HepG2 (cell line): ENCODE data around the gene BCKDHB. TPM values are rescaled to one million over a fixed set of nuclear protein-coding genes. Genes with fewer than 3 reads are reported as not detected.

Experiments used
- ATAC-seq: fragments of 200-7000 bp; cut with Tn5 transposase; 3 replicates; pipeline ENCODE4 v1.9.1; 2020; ENCODE audit warnings: mild to moderate bottlenecking, moderate library complexity
- BruUV-seq: library from RNA; stranded (reverse); fragments of 400-500 nt; replicated peaks from 2 replicates; lab custom pipeline; 2021; lab: Mats Ljungman, UMichigan
- CTCF ChIA-PET: fragments of 300-600 bp; formaldehyde crosslinking; extraction: SDS; loops from one replicate; lab custom pipeline; 2021; ENCODE audit warnings: low total read pairs, inconsistent platforms, low intra/inter-chr PET ratio; lab: Yijun Ruan, JAX
- POLR2A ChIA-PET: fragments of 350-600 bp; sonication (Branson Sonifier 250); formaldehyde crosslinking; loops from one replicate; lab custom pipeline; 2020; ENCODE audit warnings: antibody characterized with exemption, inconsistent platforms; lab: Yijun Ruan, JAX
- DNase-seq: peaks from one replicate; pipeline ENCODE4 v3.0.0-alpha.2; 2015; ENCODE audit warnings: low spot score
- FAIRE-seq: peaks from 3 replicates; lab custom pipeline; 2011; peaks lifted over from hg19 to GRCh38; lab: Jason Lieb, UNC
- H2AFZ ChIP-seq: one replicate; pipeline ENCODE4 v1.6.1; 2011; ENCODE audit warnings: low read length, inconsistent platforms
- H3K27ac ChIP-seq: fragments of 300-600 bp; 3 replicates; pipeline ENCODE4 v1.8.0; 2011; ENCODE audit warnings: mixed run types, mild to moderate bottlenecking, mixed read lengths, low read length, inconsistent platforms; ENCODE audit not compliant: insufficient read depth; ENCODE audit errors: extremely low read length
- H3K27me3 ChIP-seq, 2 experiments: fragments of 200-600 bp in 1 of 2; 2 replicates in 1 of 2; 3 replicates in 1 of 2; pipeline versions ENCODE4 v1.6.0 to v1.8.0; 2011; ENCODE audit warnings: low read length in 2 of 2, mild to moderate bottlenecking in 2 of 2, moderate library complexity in 2 of 2, inconsistent platforms in 1 of 2; ENCODE audit not compliant: insufficient read depth in 2 of 2, control insufficient read depth in 1 of 2
- H3K36me3 ChIP-seq, 2 experiments: fragments of 200-600 bp in 1 of 2; replicated peaks in 1 of 2; 2 replicates in 1 of 2; 3 replicates in 1 of 2; pipeline versions ENCODE4 v1.5.1 to v1.8.0; 2011; ENCODE audit warnings: low read length in 2 of 2, inconsistent platforms in 1 of 2; ENCODE audit not compliant: insufficient read depth in 2 of 2, control insufficient read depth in 1 of 2
- H3K4me1 ChIP-seq: 2 replicates; pipeline ENCODE4 v1.5.1; 2012; ENCODE audit warnings: low read length, inconsistent platforms; ENCODE audit not compliant: insufficient read depth
- H3K4me2 ChIP-seq: 2 replicates; pipeline ENCODE4 v1.6.0; 2011; ENCODE audit warnings: low read depth, low read length, inconsistent platforms
- H3K4me3 ChIP-seq, 3 experiments: fragments of 200-600 bp in 1 of 3; sonication (generic), shearing (Covaris generic) in 1 of 3; replicated peaks in 1 of 3; 2 replicates each; pipeline ENCODE4 v1.5.1; 2011 to 2016; ENCODE audit warnings: low read length in 3 of 3, inconsistent platforms in 2 of 3, low read depth in 2 of 3, mild to moderate bottlenecking in 2 of 3, control low read depth in 1 of 3, mixed read lengths in 1 of 3; ENCODE audit not compliant: insufficient read depth in 1 of 3
- H3K79me2 ChIP-seq: one replicate; pipeline ENCODE4 v1.6.1; 2011; ENCODE audit warnings: low read length, inconsistent platforms; ENCODE audit not compliant: insufficient read depth
- H3K9ac ChIP-seq: 2 replicates; pipeline ENCODE4 v1.6.0; 2011; ENCODE audit warnings: mild to moderate bottlenecking, low read depth, low read length, inconsistent platforms; ENCODE audit not compliant: insufficient read depth
- H3K9me3 ChIP-seq: 2 replicates; pipeline ENCODE4 v1.5.1; 2012; ENCODE audit warnings: mild to moderate bottlenecking, low read length
- H4K20me1 ChIP-seq: 2 replicates; pipeline ENCODE4 v1.6.0; 2011; ENCODE audit warnings: inconsistent platforms, mild to moderate bottlenecking, low read length, moderate library complexity; ENCODE audit not compliant: insufficient read depth
- ARID2 ChIP-seq: sonication (generic); formaldehyde crosslinking; IDR thresholded peaks from 2 replicates; pipeline ENCODE4 v1.8.1; 2022; ENCODE audit warnings: mild to moderate bottlenecking, missing genetic modification reagents, borderline replicate concordance
- ARNT2 ChIP-seq: sonication (generic); formaldehyde crosslinking; IDR thresholded peaks from 2 replicates; pipeline ENCODE4 v1.8.0; 2022; ENCODE audit warnings: mild to moderate bottlenecking, low read depth, missing genetic modification reagents, moderate library complexity
- CHCHD3 ChIP-seq: sonication (generic); formaldehyde crosslinking; IDR thresholded peaks from 2 replicates; pipeline ENCODE4 v1.8.0; 2022; ENCODE audit warnings: mild to moderate bottlenecking, missing genetic modification reagents, moderate library complexity
- POLR2AphosphoS2 ChIP-seq: IDR thresholded peaks from 2 replicates; pipeline ENCODE4 v1.6.1; 2011; ENCODE audit warnings: low read depth, low read length, improper control_type of control experiment
- REXO4 ChIP-seq: sonication (generic); formaldehyde crosslinking; IDR thresholded peaks from 2 replicates; pipeline ENCODE4 v1.8.0; 2022; ENCODE audit warnings: missing genetic modification reagents, mild to moderate bottlenecking, borderline replicate concordance
- ZBTB38 ChIP-seq: sonication (generic); formaldehyde crosslinking; IDR thresholded peaks from 2 replicates; pipeline ENCODE4 v1.5.1; 2020; ENCODE audit warnings: mild to moderate bottlenecking, missing genetic modification reagents
- ZNF713 ChIP-seq: sonication (generic); formaldehyde crosslinking; IDR thresholded peaks from 2 replicates; pipeline ENCODE4 v1.4.0; 2020; ENCODE audit warnings: mild to moderate bottlenecking, missing genetic modification reagents
- WGBS: methylation state at CpG from one replicate; pipeline ENCODE4 v1.1.6; 2017; ENCODE audit warnings: low lambda C conversion rate; 5-methylcytosine and 5-hydroxymethylcytosine counted together
- in situ Hi-C: cut with HindIII; loops from 2 replicates; pipeline ENCODE4 v1.10.0; 2017; ENCODE audit warnings: low pct_unique_long_range_greater_than_20kb; ENCODE audit not compliant: extremely low pct_ligation_motif_present
- intact Hi-C: fragments of 100-400 bp; cut with micrococcal nuclease; formaldehyde crosslinking; loops from one replicate; pipeline ENCODE4 v1.10.0; 2022; ENCODE audit not compliant: unreplicated experiment
- polyA plus RNA-seq, 8 experiments: library from polyadenylated mRNA; depleted of rRNA in 3 of 8; stranded (reverse) in 7 of 8; unstranded in 1 of 8; fragments of >200 nt; fragmentation: Illumina TruSeq in 4 of 8; extraction: Trizol in 4 of 8; gene quantifications; 2 replicates each; pipeline versions ENCODE4 v1.2.1 to v1.2.3, GENCODE V29; 2011 to 2016; ENCODE audit warnings: low read depth in 4 of 8, missing spikeins in 1 of 8, mixed read lengths in 1 of 8; ENCODE audit not compliant: insufficient read depth in 1 of 8
- total RNA-seq, 5 experiments: library from RNA; depleted of rRNA; stranded (reverse); fragments of >200 nt; fragmentation: Illumina TruSeq; extraction: Trizol; gene quantifications; 2 replicates each; pipeline ENCODE4 v1.2.3, GENCODE V29; 2016; ENCODE audit warnings: low read depth in 1 of 5
- TF ChIP-seq, protein P1 (sequence below), 2 experiments: sonication (generic) in 1 of 2; formaldehyde crosslinking in 1 of 2; IDR thresholded peaks; 2 replicates each; pipeline versions ENCODE4 v1.4.0 to v1.6.1; 2018 to 2020; ENCODE audit warnings: missing genetic modification reagents in 2 of 2, borderline replicate concordance in 1 of 2, low read depth in 1 of 2, mild to moderate bottlenecking in 1 of 2, missing biosample characterization in 1 of 2
- TF ChIP-seq, protein P2 (sequence below): sonication (generic); formaldehyde crosslinking; IDR thresholded peaks from 2 replicates; pipeline ENCODE4 v1.9.0; 2021; ENCODE audit warnings: missing genetic modification reagents, mild to moderate bottlenecking, borderline replicate concordance
- TF ChIP-seq, protein P3 (sequence below): sonication (generic); formaldehyde crosslinking; IDR thresholded peaks from 2 replicates; pipeline ENCODE4 v1.5.1; 2020; ENCODE audit warnings: mild to moderate bottlenecking, missing genetic modification reagents, borderline replicate concordance
- TF ChIP-seq, protein P4 (sequence below), 2 experiments: IDR thresholded peaks; 2 replicates each; pipeline ENCODE4 v1.6.1; 2011 to 2012; ENCODE audit warnings: low read length in 2 of 2, borderline replicate concordance in 1 of 2, low read depth in 1 of 2, mild to moderate bottlenecking in 1 of 2, moderate library complexity in 1 of 2
- TF ChIP-seq, protein P5 (sequence below): sonication (generic); formaldehyde crosslinking; IDR thresholded peaks from 2 replicates; pipeline ENCODE4 v1.4.0; 2020; ENCODE audit warnings: mild to moderate bottlenecking, low read depth, missing genetic modification reagents
- TF ChIP-seq, protein P6 (sequence below): sonication (generic); formaldehyde crosslinking; IDR thresholded peaks from 2 replicates; pipeline ENCODE4 v1.4.0; 2020; ENCODE audit warnings: low read depth, mild to moderate bottlenecking, missing genetic modification reagents

BCKDHB gene
- total and polyA plus RNA-seq, 2 of the 13 experiments (the other 11 are each of a cell fraction or from before 2014, with no cell fraction given), result 10.8 to 13.6 TPM

DNA sequence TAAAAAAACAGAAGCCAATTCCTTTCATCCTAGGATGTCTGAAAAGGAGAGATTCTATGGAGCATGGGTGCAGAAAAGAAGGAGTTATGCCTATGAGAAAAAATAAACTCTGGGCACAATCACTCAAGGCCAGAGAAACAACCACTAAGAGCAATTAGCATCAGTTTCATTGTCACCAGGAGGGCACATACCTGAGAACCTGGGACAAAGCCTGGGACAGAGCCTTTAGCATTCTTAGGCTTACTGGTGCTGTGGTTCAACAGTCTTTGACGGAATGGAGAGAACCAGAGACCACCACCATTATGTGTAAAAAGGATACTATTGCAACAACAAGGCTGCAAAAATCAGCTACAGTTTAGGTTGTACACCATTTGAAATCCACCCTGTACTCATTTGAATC is 29.4 kb upstream of the BCKDHB start:
- BruUV-seq, result no TSS peak
- in situ Hi-C loops, result no loop called here
- no peak for FAIRE-seq
- TF ChIP-seq CHCHD3 (CRISPR knock-in tag) (no peak), ZNF713 (CRISPR knock-in tag) (no peak), POLR2AphosphoS2 (no peak), REXO4 (no peak), ARID2 (CRISPR knock-in tag) (no peak), ARNT2 (CRISPR knock-in tag) (no peak), ZBTB38 (no peak)
- TF ChIP-seq, protein P1, sequence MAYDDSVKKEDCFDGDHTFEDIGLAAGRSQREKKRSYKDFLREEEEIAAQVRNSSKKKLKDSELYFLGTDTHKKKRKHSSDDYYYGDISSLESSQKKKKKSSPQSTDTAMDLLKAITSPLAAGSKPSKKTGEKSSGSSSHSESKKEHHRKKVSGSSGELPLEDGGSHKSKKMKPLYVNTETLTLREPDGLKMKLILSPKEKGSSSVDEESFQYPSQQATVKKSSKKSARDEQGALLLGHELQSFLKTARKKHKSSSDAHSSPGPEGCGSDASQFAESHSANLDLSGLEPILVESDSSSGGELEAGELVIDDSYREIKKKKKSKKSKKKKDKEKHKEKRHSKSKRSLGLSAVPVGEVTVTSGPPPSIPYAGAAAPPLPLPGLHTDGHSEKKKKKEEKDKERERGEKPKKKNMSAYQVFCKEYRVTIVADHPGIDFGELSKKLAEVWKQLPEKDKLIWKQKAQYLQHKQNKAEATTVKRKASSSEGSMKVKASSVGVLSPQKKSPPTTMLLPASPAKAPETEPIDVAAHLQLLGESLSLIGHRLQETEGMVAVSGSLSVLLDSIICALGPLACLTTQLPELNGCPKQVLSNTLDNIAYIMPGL (CRISPR knock-in tag; IDR thresholded peaks at IDR 0.05; ENCODE audit: borderline replicate concordance in 1 of 2, low read depth in 1 of 2), result no peak
- TF ChIP-seq, protein P2, sequence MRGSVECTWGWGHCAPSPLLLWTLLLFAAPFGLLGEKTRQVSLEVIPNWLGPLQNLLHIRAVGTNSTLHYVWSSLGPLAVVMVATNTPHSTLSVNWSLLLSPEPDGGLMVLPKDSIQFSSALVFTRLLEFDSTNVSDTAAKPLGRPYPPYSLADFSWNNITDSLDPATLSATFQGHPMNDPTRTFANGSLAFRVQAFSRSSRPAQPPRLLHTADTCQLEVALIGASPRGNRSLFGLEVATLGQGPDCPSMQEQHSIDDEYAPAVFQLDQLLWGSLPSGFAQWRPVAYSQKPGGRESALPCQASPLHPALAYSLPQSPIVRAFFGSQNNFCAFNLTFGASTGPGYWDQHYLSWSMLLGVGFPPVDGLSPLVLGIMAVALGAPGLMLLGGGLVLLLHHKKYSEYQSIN (CRISPR knock-in tag), result no peak
- TF ChIP-seq, protein P3, sequence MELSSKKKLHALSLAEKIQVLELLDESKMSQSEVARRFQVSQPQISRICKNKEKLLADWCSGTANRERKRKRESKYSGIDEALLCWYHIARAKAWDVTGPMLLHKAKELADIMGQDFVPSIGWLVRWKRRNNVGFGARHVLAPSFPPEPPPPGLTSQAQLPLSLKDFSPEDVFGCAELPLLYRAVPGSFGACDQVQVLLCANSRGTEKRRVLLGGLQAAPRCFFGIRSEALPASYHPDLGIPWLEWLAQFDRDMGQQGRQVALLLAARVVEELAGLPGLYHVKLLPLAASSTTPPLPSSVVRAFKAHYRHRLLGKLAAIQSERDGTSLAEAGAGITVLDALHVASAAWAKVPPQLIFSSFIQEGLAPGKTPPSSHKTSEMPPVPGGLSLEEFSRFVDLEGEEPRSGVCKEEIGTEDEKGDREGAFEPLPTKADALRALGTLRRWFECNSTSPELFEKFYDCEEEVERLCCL (CRISPR knock-in tag), result no peak
- TF ChIP-seq, protein P4, sequence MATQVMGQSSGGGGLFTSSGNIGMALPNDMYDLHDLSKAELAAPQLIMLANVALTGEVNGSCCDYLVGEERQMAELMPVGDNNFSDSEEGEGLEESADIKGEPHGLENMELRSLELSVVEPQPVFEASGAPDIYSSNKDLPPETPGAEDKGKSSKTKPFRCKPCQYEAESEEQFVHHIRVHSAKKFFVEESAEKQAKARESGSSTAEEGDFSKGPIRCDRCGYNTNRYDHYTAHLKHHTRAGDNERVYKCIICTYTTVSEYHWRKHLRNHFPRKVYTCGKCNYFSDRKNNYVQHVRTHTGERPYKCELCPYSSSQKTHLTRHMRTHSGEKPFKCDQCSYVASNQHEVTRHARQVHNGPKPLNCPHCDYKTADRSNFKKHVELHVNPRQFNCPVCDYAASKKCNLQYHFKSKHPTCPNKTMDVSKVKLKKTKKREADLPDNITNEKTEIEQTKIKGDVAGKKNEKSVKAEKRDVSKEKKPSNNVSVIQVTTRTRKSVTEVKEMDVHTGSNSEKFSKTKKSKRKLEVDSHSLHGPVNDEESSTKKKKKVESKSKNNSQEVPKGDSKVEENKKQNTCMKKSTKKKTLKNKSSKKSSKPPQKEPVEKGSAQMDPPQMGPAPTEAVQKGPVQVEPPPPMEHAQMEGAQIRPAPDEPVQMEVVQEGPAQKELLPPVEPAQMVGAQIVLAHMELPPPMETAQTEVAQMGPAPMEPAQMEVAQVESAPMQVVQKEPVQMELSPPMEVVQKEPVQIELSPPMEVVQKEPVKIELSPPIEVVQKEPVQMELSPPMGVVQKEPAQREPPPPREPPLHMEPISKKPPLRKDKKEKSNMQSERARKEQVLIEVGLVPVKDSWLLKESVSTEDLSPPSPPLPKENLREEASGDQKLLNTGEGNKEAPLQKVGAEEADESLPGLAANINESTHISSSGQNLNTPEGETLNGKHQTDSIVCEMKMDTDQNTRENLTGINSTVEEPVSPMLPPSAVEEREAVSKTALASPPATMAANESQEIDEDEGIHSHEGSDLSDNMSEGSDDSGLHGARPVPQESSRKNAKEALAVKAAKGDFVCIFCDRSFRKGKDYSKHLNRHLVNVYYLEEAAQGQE (IDR thresholded peaks at IDR 0.05; ENCODE audit: borderline replicate concordance in 1 of 2, low read depth in 1 of 2, low read length in 2 of 2), result no peak
- TF ChIP-seq, protein P5, sequence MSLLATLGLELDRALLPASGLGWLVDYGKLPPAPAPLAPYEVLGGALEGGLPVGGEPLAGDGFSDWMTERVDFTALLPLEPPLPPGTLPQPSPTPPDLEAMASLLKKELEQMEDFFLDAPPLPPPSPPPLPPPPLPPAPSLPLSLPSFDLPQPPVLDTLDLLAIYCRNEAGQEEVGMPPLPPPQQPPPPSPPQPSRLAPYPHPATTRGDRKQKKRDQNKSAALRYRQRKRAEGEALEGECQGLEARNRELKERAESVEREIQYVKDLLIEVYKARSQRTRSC (CRISPR knock-in tag), result no peak
- TF ChIP-seq, protein P6, sequence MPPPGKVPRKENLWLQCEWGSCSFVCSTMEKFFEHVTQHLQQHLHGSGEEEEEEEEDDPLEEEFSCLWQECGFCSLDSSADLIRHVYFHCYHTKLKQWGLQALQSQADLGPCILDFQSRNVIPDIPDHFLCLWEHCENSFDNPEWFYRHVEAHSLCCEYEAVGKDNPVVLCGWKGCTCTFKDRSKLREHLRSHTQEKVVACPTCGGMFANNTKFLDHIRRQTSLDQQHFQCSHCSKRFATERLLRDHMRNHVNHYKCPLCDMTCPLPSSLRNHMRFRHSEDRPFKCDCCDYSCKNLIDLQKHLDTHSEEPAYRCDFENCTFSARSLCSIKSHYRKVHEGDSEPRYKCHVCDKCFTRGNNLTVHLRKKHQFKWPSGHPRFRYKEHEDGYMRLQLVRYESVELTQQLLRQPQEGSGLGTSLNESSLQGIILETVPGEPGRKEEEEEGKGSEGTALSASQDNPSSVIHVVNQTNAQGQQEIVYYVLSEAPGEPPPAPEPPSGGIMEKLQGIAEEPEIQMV, result no peak

More for the DNA sequence above, 29.4 kb upstream of the BCKDHB start:
- H3K27ac ChIP-seq, result no peak overlapping the region
- ChIA-PET POLR2A (no interaction called here), CTCF (no interaction called here)
- H3K79me2 ChIP-seq, result no peaks in the 10 kb centered on the region
- H3K4me1 ChIP-seq, result no peaks in the 10 kb centered on the region
- no peaks in the 10 kb centered on the region for H3K9me3 ChIP-seq
- no peaks in the 10 kb centered on the region for H3K27me3 ChIP-seq
- 0% methylated on average over 1 of the region's 1 CpG for WGBS
- no peak overlapping the region for H3K4me3 ChIP-seq
- H3K36me3 ChIP-seq, result no peaks in the 10 kb centered on the region
- H2AFZ ChIP-seq, result no peak overlapping the region
- no peak overlapping the region for H3K9ac ChIP-seq
- no peak overlapping the region for H3K4me2 ChIP-seq
- no peaks in the 10 kb centered on the region for H4K20me1 ChIP-seq
- no peak for DNase-seq
- intact Hi-C loops, result no loop called here
- ATAC-seq, result no peak
